Esophagus squamous epithelium (tissue), 4 donors: ENCODE data around the gene ZNF488.

Experiments used
- POLR2A ChIP-seq, 4 donors: fragments of 450-650 bp; IDR thresholded peaks; one replicate each; pipeline ENCODE4 v1.6.1; 2017; ENCODE audit warnings: antibody characterized with exemption in 4 of 4, mild to moderate bottlenecking in 4 of 4, moderate library complexity in 3 of 4
- TF ChIP-seq, protein P1 (sequence below), 6 experiments: fragments of 450-650 bp in 4 of 6; fragments of 200-600 bp in 2 of 6; sonication (generic) in 2 of 6; IDR thresholded peaks; one replicate each; pipeline ENCODE4 v1.5.1; 2016 to 2019; ENCODE audit warnings: antibody characterized with exemption in 6 of 6, mild to moderate bottlenecking in 4 of 6, moderate library complexity in 4 of 6

GRCh38 chr10:47320812-47321211 is 63.3 kb downstream of the ZNF488 start:
- TF ChIP-seq, protein P1, sequence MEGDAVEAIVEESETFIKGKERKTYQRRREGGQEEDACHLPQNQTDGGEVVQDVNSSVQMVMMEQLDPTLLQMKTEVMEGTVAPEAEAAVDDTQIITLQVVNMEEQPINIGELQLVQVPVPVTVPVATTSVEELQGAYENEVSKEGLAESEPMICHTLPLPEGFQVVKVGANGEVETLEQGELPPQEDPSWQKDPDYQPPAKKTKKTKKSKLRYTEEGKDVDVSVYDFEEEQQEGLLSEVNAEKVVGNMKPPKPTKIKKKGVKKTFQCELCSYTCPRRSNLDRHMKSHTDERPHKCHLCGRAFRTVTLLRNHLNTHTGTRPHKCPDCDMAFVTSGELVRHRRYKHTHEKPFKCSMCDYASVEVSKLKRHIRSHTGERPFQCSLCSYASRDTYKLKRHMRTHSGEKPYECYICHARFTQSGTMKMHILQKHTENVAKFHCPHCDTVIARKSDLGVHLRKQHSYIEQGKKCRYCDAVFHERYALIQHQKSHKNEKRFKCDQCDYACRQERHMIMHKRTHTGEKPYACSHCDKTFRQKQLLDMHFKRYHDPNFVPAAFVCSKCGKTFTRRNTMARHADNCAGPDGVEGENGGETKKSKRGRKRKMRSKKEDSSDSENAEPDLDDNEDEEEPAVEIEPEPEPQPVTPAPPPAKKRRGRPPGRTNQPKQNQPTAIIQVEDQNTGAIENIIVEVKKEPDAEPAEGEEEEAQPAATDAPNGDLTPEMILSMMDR (IDR thresholded peaks at IDR 0.05) = no peak
- no peak for TF ChIP-seq POLR2A (IDR thresholded peaks at IDR 0.05)
